Activated naive CD4-positive, alpha-beta T cell (primary cell): Measurements from ENCODE around the gene PELI3.
A peak's percentile ranks its signal among the peaks of the same experiment; 100 is the strongest.

Source experiments
- DNase-seq, 4 experiments: peaks; one replicate each; lab custom pipeline; 2025; lab: John Stamatoyannopoulos, UW

Gene PELI3

DNA sequence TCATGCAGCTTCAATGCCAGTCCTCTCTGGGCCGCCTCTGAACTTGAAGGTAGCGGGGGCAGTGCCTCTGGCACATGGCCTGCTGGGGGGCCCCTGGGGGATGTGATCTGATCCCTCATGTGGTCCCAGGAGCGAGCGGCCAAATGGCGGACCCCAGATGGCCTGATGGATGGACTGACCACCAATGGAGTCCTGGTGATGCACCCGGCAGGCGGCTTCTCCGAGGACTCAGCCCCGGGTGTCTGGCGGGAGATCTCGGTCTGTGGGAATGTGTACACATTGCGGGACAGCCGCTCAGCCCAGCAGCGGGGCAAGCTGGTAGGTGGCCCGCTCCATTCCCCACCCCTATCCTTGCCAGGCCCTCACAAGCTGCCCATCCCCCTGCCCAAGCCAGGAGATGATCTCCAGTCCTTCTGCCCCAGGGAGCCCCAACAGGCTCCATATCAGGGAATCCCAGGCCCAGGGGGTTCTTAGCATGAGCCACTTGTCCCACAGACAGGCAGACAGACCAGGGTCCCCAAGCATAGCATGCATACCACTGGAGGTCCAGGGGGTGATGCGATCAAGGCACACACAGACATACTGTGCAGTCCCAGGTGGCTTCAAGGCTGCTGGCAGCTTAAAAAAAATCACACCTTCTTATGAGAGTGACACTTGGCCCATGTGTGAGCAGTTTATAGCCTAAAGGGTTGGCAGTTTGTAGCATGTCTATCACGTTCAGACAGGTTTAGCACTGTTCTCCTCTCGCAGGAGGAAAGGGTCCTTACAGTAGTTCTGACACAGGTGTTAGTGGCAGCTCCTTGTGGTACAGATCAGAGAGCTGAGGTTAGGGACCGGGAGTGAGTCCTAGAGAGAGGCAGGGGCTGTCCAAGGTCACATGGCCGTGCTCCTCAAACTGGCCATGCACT is 7.2 kb downstream of the PELI3 start:
- no peak for DNase-seq

DNA sequence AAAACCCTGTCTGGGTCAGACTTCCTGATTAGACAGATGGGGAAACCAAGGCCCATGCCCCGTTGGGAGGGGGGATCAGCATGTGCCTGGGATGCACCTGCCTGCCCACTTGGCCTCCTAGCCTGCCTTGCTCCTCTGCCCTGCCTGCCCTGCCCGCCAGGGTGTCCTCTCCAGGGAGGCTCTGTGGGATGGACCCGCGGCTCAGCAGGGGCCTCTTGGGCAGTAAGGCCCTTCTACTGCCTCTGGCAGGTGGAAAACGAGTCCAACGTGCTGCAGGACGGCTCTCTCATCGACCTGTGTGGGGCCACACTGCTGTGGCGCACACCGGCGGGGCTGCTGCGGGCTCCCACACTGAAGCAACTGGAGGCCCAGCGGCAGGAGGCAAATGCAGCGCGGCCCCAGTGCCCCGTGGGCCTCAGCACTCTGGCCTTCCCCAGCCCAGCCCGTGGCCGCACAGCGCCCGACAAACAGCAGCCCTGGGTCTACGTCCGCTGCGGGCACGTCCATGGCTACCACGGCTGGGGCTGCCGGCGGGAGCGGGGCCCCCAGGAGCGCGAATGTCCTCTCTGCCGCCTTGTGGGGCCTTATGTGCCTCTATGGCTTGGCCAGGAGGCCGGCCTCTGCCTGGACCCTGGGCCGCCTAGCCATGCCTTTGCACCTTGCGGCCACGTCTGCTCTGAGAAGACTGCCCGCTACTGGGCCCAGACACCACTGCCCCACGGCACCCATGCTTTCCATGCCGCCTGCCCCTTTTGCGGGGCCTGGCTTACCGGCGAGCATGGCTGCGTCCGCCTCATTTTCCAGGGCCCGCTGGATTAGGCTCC is 8.9 kb downstream of the PELI3 start:
- DNase-seq = no peak

DNA sequence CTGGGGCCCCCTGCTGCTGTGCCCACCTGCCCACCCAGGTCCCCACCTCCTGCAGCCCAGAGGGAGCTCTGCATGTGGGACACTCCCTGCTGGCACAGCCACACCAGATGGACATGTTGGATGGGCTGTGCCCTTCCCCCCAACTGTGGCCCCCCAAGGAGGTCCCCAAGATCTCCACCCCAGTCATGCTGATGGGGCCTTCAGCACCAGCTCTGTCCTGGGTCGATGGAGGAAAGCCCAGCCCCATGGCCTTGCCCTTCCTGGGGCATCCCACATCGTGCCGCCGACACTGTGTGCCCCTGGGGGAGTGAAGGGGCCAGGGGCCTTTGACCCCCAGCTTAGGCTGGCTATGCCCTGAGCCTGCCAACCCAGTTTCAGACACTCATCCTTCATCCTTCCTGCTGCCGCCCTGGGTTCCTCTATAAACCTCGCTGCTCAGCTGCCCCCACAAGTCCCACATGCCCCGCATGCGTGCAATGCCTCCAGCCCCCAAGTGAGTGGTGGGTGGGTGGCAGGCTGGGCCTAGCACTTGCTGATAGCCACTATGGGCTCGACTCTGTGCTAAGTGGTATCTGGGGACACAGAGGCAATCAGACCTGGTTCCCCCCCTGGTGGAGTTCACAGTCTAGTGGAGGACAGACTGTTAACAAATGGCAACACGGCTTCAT is 9.6 kb downstream of the PELI3 start:
- DNase-seq = no peak

DNA sequence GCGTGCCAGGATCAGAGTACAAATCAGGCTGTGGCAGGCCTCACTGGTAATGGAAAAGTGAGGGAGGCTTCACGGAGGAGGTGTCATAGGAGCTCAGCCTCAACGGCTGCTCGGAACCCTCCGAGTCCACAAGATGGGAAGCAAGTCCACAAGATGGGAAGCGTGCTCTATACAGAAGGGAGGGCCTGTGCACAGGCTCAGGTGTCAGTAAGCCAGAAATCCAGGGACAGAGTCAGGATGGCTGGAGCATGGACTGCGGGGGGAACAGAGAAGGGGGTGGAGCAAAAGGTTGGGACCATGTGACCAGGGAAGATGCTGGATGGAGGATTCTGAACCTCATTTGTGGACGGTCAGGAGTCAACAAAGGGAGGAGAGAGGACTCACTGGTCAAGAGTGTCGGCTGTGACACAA is 10.1 kb downstream of the PELI3 start:
- no peak for DNase-seq

DNA sequence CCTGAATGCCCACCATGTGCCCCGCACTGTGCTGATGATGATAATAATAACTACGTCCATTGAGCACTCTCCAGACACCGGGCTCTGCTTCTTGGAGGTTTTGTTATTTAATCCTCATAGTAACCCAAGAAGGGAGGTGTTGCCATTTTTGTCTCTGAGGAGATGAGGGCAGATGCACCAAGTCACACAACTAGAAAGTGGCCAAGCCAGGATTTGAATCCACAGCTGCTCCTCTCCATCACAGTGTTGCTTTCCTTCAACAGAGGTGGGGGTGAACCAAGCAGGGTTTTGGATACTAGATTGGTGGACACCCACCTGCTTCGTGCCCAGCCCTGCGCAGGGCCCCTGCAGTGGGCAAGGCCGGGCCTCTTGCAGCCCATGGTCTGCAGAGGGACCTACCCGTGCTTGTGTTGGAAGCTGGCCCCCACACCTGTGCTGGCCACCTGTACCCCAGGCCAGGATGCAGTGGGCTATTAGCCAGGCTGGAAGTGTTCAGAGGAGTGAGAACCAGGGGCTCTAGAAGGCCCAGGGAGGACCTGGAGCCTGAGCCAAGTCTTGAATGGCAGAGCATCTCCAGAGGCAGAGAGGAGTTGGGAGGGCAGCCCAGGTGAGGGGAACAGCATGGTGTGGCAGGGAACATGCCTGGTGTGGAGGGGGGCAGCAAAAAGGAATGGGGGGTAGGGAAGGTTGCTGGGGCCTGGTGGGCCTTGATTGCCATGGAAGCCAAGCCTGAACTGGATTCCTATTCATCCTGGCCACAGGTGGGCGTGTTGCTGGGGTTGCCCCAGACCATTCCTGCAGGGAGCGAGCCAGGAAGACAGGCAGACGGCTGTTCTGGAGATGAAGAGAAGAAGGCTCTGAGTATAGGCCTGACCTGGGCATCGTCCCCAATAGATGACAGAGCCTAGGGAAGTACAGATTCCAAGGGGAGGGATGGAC is 10.8 kb downstream of the PELI3 start:
- DNase-seq = no peak

DNA sequence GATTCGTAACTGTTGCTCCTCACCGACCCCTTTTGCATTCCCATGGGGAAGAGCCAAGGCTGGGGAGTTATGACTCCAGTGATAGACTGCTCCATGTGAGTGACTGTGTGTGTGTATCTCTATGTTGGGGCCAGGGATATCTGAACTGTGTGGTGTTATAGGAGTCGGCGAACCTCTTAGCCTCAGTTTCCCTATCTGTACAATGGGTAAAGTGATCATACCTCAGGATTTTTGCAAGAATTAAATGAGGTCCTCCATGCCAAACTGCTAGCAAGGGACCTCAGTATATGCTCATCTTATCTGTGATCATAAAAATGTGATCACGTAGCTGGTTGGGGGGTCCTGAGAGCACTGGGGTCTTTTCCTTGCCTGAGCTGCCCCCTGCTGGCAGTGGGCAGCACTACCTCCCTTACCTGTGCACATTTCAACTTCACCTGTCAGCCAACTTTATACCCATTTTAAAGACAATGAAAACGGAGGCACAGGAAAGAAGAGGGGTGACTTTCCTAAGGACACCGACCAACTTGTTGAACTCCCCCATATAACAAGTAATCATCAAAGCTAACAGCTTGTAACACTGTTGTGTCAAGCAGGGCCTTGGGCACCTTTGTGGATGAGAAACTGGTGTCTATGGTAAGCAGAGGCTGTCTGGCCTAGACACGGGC is 12.2 kb downstream of the PELI3 start:
- no peak for DNase-seq

DNA sequence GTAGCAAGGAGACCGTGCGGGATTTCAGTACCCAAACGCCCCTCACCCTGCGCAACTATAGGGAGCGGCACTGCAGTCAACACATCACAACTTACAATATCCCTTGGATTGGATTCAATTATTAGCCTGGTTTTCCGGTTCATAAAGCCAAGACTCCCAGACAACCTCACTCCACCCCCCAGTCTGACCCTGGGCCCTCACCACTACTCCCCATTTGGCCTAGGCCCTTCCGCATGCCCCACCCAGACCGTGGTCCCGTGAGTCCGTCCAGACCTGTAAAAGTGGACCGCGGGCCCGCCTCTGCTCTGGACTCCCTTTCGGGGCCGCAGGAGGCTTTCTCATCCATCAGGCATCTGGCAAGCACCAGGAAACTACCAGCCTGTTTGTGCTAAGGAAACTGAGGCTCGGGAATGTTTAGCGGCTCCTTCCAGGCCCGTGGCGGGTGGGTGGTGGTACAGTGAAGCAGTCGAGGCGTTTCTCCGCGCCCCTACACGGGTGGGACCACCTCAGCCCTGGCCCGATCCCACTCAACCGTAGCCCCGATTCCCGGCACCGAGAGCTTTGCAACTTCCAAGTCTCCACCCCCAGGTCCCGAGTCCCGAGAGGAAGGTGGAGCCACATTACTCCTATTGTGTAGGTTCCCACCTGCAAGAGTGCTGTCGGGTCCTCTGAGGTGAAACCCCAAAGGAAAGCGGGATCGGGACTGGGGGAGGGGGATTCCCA is 12.8 kb downstream of the PELI3 start:
- no peak for DNase-seq

DNA sequence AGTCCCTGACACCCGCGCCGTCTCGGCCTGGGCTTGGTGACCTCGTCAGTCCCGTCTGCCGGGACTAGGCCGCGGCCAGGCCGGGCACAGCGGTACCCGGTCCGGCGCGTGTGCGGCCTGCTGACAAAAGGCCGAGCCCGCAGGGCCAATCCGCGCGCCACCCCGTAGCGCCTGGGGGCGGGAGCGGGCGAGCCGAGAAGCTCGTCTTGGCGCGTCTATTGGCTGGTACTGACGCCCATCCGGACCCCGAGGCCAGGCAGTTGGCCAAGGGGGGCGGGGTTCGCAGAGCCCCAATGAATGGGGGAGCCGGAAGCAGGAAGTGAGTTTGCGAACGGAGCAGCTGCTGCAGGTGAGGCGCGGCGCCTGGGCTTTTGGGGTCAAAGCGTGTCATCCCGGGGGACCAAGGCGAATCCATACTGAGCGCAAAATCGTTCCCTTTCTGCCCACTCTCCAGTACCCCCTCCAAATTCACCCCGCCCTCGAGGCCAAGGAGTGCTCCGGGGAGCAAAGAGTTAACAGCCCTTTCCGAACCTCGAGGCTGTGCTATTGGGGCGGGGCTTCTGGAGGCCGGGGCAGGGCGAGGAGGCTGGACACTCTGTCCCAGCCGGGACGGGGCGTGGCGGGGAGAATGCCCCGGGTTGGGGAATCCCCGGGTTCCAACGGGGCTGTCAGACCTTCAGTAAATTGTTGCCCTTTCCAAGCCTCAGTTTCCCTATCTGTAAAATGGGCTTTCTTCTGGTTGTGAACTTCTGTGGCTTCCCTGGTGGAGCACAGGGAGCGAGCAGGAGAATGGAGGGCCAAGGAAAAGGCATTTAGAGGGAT is 13.6 kb downstream of the PELI3 start, which contains the start of gene DPP3:
TSS of gene DPP3 (plus strand) at position 318 of the 822 bp plus-strand sequence. CDS start 1,767 bp downstream, outside the sequence.
- peak; percentile 68 to 96 (median 88) for DNase-seq

DNA sequence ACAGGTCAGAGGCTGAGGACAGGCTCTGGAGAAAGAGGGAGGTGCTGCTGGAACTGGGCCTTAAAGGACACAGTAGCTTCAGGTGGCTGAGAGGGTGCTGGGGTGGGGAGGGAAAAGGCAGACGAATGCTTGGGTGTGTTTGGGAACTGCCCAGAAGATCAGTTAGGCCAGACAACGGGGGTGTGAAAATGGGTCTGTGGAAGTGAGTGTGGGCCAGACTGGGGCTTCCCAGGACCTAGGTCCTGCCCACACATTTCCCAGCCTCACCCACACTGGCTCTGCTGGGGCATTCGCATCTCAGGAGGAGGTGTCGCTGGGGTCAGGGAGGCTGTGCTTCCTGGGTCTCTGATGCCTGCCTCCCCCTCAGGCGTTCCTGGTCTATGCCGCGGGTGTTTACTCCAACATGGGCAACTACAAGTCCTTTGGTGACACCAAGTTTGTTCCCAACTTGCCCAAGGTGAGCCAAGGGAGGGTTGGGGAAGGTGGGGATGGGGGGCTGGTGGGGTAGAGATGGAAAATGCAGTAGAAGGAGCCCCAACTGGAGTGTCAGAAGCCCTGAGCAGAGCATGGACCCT is 18.2 kb downstream of the PELI3 start:
- no peak for DNase-seq

DNA sequence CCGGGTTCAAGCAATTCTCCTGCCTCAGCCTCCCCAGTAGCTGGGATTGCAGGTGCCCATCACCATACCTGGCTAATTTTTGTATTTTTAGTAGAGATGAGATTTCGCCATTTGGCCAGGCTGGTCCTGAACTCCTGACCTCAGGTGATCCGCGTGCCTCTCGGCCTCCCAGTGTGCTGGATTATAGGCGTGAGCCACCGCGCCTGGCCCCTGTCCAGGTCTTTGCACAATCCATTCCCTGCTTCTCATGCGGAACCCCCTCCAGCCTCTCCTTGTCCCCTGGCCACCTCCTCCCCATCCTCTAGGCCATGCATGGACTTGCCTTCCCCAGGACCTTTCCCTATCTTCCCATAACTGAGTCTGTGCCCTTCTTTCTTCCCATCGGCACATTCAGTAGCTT is 22.3 kb downstream of the PELI3 start:
- DNase-seq = no peak

DNA sequence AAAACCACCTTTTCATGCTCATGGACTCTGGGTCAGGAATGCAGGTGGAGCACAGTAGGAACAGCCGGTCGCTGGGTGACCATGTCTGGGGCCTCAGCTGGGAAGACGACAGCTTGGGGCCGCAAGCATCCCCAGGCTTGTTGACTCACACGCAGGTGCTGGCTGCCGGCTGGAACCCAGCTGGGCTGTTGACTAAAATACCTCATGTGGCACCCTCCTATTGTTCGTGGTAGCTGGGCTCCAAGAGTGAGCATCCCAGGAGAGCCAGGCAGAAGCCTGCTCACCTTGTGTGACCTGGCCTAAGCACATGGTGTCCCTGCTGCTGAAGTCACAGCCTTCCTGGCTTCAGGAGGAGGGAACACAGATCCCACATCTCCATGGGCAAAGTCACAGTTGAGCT is 22.9 kb downstream of the PELI3 start:
- no peak for DNase-seq

DNA sequence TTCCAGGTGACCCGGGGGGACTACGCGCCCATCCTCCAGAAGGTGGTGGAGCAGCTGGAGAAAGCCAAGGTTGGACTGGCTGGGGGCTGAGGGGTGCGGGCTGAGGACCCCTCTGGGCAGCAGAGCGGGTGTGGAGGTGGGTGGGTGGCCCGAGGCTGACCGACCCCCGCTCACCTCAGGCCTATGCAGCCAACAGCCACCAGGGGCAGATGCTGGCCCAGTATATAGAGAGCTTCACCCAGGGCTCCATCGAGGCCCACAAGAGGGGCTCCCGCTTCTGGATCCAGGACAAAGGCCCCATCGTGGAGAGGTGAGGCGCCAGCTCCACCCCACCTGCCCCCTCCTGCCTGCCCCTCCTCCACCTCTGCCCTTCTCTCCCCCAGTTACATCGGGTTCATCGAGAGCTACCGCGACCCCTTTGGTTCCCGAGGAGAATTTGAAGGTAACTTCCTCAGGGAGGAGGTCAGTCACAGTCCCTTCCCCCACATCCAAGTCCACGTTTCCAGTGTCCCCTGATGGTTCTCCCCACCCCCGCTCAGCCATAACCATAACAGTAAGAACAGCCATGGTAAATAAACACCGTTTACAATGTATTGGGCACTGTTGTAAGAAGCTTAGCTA is 24.7 kb downstream of the PELI3 start:
- DNase-seq = no peak

DNA sequence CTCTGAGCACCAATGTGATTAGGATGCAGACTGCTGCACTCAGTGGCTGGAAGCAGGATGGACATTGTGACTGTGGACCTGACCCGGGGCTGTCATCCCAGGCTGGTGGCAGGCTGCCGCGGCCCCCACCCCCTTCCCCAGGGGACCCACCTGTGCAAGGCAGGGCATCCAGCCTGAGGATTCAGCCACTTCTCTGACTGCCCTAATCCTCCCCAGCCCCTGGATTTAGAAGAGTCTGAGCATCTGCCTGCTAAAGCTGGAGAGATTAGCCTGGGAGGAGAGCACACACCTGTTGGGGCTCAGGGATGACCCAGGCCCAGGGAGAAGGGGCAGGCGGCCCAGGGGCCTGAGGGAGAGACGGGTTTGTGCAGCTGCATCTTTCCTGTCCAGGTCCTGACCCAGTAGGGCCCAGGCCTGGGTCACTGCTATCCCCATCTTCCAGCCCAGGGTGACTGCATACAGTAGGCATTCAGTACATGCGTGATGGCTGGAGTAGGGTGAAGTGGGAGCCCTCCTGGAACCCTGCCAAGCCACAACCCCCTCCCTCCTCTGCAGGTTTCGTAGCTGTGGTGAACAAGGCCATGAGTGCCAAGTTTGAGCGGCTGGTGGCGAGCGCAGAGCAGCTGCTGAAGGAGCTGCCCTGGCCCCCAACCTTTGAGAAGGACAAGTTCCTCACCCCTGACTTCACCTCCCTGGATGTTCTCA is 25.6 kb downstream of the PELI3 start:
- no peak for DNase-seq

DNA sequence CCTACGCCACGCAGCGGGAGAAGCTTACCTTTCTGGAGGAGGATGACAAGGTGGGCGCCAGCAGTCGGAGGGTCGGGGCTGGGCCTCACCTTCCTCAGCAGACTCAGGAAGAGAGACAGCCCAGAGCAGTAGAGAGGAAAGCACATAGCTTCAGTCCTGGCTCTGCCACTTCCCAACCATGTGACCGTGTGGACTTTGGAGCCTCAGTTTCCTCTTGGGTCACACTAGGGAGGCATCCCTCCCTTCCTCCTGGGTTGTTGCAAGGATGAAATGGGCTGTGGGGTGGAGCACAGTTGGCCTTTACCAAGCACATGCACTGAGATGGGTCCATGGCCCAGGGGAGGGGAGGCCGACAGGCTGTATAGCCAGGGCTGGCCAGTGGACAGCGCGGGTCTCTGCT is 26.4 kb downstream of the PELI3 start:
- DNase-seq = no peak

DNA sequence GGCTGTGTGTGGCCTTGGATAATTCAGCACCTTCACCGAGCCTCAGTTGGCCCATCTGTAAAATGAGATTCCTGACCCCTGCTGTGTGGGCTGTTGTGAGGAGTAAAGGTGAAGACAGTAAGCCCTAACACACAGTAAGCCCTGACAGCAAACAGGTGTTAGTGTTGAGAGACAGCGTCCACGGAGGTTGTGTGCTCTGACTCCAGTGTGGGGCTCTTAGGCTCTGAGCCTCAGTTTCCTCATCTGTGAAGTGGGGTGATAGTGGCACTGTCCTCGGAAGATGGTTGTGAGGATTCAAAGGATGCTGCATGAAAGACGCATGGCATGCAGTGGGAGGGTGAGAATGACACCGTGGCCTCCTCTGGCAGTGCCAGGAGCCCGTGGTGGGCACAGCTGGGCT is 27.8 kb downstream of the PELI3 start:
- DNase-seq = no peak

DNA sequence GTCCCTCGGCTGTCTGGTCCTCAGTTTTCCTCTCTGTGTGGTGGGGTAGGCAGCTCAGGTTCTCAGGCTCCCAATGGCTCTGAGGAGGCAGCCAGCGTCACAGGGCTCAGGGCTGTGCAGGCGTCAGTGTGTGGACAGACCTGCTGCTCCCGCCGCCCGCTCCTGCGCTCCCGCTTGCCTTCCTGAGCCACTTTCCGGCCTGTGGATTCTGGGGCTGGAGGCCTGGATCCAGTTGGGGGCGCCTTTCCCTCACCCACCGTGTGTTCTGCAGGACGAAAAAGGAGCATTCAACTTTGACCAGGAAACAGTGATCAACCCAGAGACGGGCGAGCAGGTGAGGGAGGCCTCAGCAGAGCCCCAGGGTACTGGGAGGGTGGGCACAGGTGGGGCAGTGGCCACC is 28.2 kb downstream of the PELI3 start:
- DNase-seq = no peak

DNA sequence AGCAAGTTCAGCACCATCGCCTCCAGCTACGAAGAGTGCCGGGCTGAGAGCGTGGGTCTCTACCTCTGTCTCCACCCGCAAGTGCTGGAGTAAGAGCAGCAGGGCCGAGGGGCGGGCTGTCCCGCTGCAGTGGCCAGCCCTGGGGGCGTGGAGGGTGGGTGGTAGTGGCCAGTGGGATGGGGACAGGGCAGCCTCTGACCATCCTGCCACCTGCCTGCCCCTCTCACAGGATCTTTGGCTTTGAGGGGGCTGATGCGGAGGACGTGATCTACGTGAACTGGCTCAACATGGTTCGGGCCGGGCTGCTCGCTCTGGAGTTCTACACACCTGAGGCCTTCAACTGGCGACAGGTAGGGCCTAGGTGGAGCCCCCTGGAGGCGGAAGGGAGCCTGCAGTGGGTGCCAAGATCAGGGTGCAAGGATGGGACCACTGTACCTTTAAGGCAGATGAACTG is 28.7 kb downstream of the PELI3 start:
- DNase-seq = no peak

DNA sequence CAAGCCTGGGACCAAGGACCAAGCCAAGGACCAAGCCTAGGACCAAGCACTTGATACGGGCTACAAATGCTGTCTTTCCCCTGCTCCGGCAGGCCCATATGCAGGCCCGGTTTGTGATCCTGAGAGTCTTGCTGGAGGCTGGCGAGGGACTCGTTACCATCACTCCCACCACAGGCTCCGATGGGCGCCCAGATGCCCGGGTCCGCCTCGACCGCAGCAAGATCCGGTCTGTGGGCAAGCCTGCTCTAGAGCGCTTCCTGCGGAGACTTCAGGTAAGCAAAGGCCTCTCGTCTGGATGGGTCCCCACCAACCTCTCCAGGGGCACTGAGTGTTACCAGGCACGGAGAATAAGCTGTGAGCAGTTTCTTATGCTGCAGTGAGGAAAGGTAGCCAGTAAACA is 30.5 kb downstream of the PELI3 start:
- no peak for DNase-seq
